Heart left ventricle (tissue), 16 donors: ENCODE data around the gene TENM3. TPM values are rescaled to one million over a fixed set of nuclear protein-coding genes. Genes with fewer than 3 reads are reported as not detected.

ENCODE experiments used
- ATAC-seq, 4 donors: fragments of 200-7000 bp; cut with Tn5 transposase; one replicate each; pipeline ENCODE4 v1.9.1; 2020 to 2022; ENCODE audit warnings: moderate library complexity in 4 of 4, mild to moderate bottlenecking in 3 of 4, moderate number of reproducible peaks in 1 of 4
- DNase-seq, 5 donors: peaks; one replicate each; pipeline ENCODE4 v3.0.0-alpha.2; 2020
- H3K27ac ChIP-seq, 12 donors: fragments of 200-600 bp; sonication (generic) in 4 of 12; one replicate each; pipeline versions ENCODE4 v1.5.0 to v1.8.0; 2016 to 2022; ENCODE audit warnings: mild to moderate bottlenecking in 2 of 12
- H3K27me3 ChIP-seq, 9 donors: fragments of 200-600 bp; sonication (generic) in 2 of 9; one replicate each; pipeline versions ENCODE4 v1.5.1 to v1.8.0; 2016 to 2022; ENCODE audit warnings: mild to moderate bottlenecking in 3 of 9
- H3K36me3 ChIP-seq, 9 donors: fragments of 200-600 bp; sonication (generic) in 2 of 9; one replicate each; pipeline versions ENCODE4 v1.5.0 to v1.8.0; 2018 to 2022; ENCODE audit warnings: mild to moderate bottlenecking in 2 of 9
- H3K4me1 ChIP-seq, 12 donors: fragments of 200-600 bp; sonication (generic) in 4 of 12; one replicate each; pipeline versions ENCODE4 v1.5.0 to v1.8.0; 2016 to 2022; ENCODE audit warnings: mild to moderate bottlenecking in 3 of 12
- H3K4me3 ChIP-seq, 12 donors: fragments of 200-600 bp; sonication (generic) in 4 of 12; one replicate each; pipeline versions ENCODE4 v1.5.0 to v1.8.0; 2017 to 2022; ENCODE audit warnings: mild to moderate bottlenecking in 9 of 12, moderate library complexity in 4 of 12
- H3K9me3 ChIP-seq, 12 donors: fragments of 200-600 bp; sonication (generic) in 4 of 12; one replicate each; pipeline versions ENCODE4 v1.5.0 to v1.8.0; 2016 to 2022; ENCODE audit warnings: mild to moderate bottlenecking in 1 of 12
- CTCF ChIP-seq, 12 donors: fragments of 200-600 bp; sonication (generic) in 4 of 12; IDR thresholded peaks; one replicate each; pipeline versions ENCODE4 v1.5.0 to v1.8.0; 2018 to 2022; ENCODE audit warnings: antibody characterized with exemption in 12 of 12, mild to moderate bottlenecking in 5 of 12
- POLR2A ChIP-seq, 2 donors: fragments of 450-650 bp; IDR thresholded peaks; one replicate each; pipeline ENCODE4 v1.6.1; 2017; ENCODE audit warnings: antibody characterized with exemption in 2 of 2, mild to moderate bottlenecking in 2 of 2, moderate library complexity in 2 of 2
- WGBS, 4 donors: extraction: QIAGEN DNeasy Blood & Tissue Kit in 2 of 4; methylation state at CpG; one replicate each; pipeline versions ENCODE4 v1.1.5 to v1.1.7; 2013 to 2018; 5-methylcytosine and 5-hydroxymethylcytosine counted together
- intact Hi-C, 10 donors: fragments of 100-400 bp; cut with DNase I; formaldehyde crosslinking; loops; one replicate each; pipeline versions ENCODE4 v1.11.1 to v1.14.2; 2022
- polyA plus RNA-seq, 2 donors: library from polyadenylated mRNA; stranded (reverse); fragments of 200-250 nt; gene quantifications; one replicate each; pipeline ENCODE4 v1.2.3, GENCODE V29; 2013
- total RNA-seq, 9 donors: library from RNA; depleted of rRNA in 2 of 9; stranded (reverse); fragments of >200 nt in 2 of 9; fragmentation: NEBNext Ultra II Directional in 3 of 9; extraction: Animal tissue kit (Norgen Biotek cat#: 25700) in 3 of 9; gene quantifications; one replicate each; pipeline versions ENCODE4 v1.1.0 to v1.2.4, GENCODE V29; 2016 to 2023
- donor health status: ischemic (EF 13 %, LVEDD 7.1; RV severe dilation, severe dysfunction).
- donor health status: healthy with polysubstance abuse.
- donor health status: DM: no; HTN: yes; CAD: no.
- donor health status: DM: no; HTN: no; CAD: no.
- donor health status: ischemic (EF 25% LVEDD 6.9; RV normal size, moderate dysfunction).
- donor health status: ischemic (EF 25% LVEDD 5.7; RV mildly dilated, moderate dysfunction).
- donor health status: healthy.
- donor health status: DM: yes; HTN: yes; CAD: no.
- donor health status: ischemic (EF 35%, LVEDD 5.7; RV mildly dilated, moderate dysfunction).
- donor health status: nonischemic (EF 11% LVEDD 7.7; RV severe dilation, severe dysfunction).
- donor health status: DM: yes; HTN: yes; CAD: no.
- donor health status: PGD.
- donor health status: ischemic (EF 29% LVEDD 5.4; RV normal size, mild dysfunction).
- donor health status: nonischemic (EF 23%, LVEDD 6.1; RV moderate dilation, normal function).

Gene TENM3
- total and polyA plus RNA-seq, 11 donors: 0.19 to 10.3 (median 2.5) TPM

GRCh38 chr4:182310316-182310715 is 67.1 kb downstream of the TENM3 start:
- Histone ChIP-seq H3K4me1 (no peaks in the 10 kb centered on the region), H3K4me3 (no peak overlapping the region), H3K27me3 (no peaks in the 10 kb centered on the region), H3K9me3 (peaks cover 0 to 21% (median 10%) of the 10 kb centered on the region in 12 donors), H3K27ac (no peak overlapping the region), H3K36me3 (no peaks in the 10 kb centered on the region)
- intact Hi-C loops: no loop called here
- TF ChIP-seq CTCF (IDR thresholded peaks at IDR 0.05) (no peak), POLR2A (IDR thresholded peaks at IDR 0.05) (no peak)
- whole genome bisulfite sequencing, 4 donors: 78 to 85% (median 80%) methylated on average over 5 of the region's 5 CpGs
- ATAC-seq (no peak), DNase-seq (no peak)

GRCh38 chr4:182310962-182311361 is 67.8 kb downstream of the TENM3 start:
- 68 to 84% (median 75%) methylated on average over 3 of the region's 3 CpGs for WGBS, 4 donors
- no peak overlapping the region for H3K4me3 ChIP-seq
- H3K27ac ChIP-seq: no peak overlapping the region
- intact Hi-C loops: no loop called here
- no peak for TF ChIP-seq POLR2A (IDR thresholded peaks at IDR 0.05)
- TF ChIP-seq CTCF (IDR thresholded peaks at IDR 0.05): no peak
- H3K27me3 ChIP-seq: no peaks in the 10 kb centered on the region
- ATAC-seq (no peak), DNase-seq (no peak)
- no peaks in the 10 kb centered on the region for H3K4me1 ChIP-seq
- H3K9me3 ChIP-seq: peaks cover 0 to 27% (median 14%) of the 10 kb centered on the region in 12 donors
- no peaks in the 10 kb centered on the region for H3K36me3 ChIP-seq

- 85 to 90% (median 87%) methylated on average over 2 of the region's 2 CpGs for WGBS, 4 donors
- Histone ChIP-seq H3K4me3 (no peak overlapping the region), H3K4me1 (no peaks in the 10 kb centered on the region), H3K27ac (no peak overlapping the region), H3K36me3 (no peaks in the 10 kb centered on the region), H3K9me3 (peaks cover 0 to 34% (median 14%) of the 10 kb centered on the region in 12 donors), H3K27me3 (no peaks in the 10 kb centered on the region)
- ATAC-seq (no peak), DNase-seq (no peak)
- intact Hi-C loops: no loop called here
- TF ChIP-seq POLR2A (IDR thresholded peaks at IDR 0.05) (no peak), CTCF (IDR thresholded peaks at IDR 0.05) (no peak)
These were observed 71.3 kb downstream of the TENM3 start for GRCh38 chr4:182314537-182314936.

- 72 to 81% (median 76%) methylated on average over 1 of the region's 1 CpG for whole genome bisulfite sequencing, 4 donors
- intact Hi-C loops: no loop called here
These were observed 75.1 kb downstream of the TENM3 start for GRCh38 chr4:182318256-182318655.

More at GRCh38 chr4:182318256-182318655, 75.1 kb downstream of the TENM3 start:
- no peak for DNase-seq
- no peak for ATAC-seq
- TF ChIP-seq CTCF (IDR thresholded peaks at IDR 0.05) (no peak), POLR2A (IDR thresholded peaks at IDR 0.05) (no peak)
- Histone ChIP-seq H3K4me1 (no peaks in the 10 kb centered on the region), H3K36me3 (no peaks in the 10 kb centered on the region), H3K9me3 (peaks cover 0 to 33% (median 14%) of the 10 kb centered on the region in 12 donors), H3K27me3 (no peaks in the 10 kb centered on the region), H3K27ac (no peak overlapping the region), H3K4me3 (no peak overlapping the region)
